HPDE6-E6E7 (cell line): ENCODE data around the gene SEMA3A.
"Not testable (repeated sequence)": the region's sequence is repeated elsewhere in the genome, so short reads cannot be mapped to it uniquely, and the experiment has no call there.

Experiments
- DNase-seq: peaks from one replicate; pipeline ENCODE4 v3.0.0; 2011; ENCODE audit warnings: missing footprints; ENCODE audit errors: extremely low spot score

SEMA3A gene

DNA sequence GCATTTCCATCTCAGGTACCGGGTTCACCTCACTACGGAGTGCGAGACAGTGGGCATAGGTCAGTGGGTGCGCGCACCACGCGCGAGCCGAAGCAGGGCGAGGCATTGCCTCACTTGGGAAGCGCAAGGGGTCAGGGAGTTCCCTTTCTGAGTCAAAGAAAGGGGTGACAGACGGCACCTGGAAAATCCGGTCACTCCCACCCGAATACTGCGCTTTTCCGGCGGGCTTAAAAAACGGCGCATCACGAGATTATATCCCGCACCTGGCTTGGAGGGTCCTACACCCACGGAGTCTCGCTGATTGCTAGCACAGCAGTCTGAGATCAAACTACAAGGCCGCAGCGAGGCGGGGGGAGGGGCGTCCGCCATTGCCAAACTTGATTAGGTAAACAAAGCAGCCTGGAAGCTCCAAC, 132.1 kb downstream of the SEMA3A start:
- not testable (repeated sequence) for DNase-seq

DNA sequence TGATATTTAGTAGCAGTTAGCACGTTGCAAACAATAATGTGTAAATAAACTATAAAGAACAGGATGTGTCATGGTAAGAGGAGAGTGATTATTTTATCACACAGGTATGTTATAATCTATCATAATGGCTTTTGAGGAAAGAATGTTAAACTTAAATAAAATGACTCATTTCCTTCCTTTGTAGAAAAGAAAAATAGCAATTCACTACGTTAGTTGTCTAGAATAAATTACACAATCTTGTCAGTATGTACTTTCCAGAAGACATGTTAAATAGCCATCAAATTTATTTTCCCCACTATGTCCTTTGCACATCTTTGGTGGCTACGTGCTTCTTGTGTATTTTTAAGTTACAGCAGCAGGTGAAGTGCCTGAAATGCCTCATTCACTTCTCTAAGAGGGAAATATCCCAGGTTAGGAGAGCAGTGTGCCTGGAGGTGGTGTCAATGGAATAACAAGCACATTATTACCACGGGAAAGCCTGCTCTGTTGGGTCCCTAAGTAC, 133.8 kb downstream of the SEMA3A start:
- peak; percentile 5 for DNase-seq

DNA sequence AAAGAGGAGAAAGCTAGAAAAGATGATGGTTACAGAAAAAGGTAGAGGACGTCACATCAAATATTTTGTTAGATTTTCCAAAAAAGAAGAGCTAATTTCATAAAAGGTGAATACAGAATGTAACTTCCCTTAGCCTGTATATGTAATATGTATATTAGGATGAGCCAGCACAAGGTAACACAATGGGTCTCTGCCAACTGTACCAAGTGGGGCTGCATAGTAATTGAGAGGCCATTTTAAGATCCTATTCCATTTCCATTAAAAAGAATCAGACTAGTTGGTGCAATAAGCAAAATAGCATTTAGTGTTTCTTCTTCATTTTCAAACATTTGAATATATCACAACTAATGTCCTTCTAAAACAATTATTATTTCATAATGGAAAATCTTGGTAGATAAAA, 134.6 kb downstream of the SEMA3A start:
- DNase-seq, result no peak

DNA sequence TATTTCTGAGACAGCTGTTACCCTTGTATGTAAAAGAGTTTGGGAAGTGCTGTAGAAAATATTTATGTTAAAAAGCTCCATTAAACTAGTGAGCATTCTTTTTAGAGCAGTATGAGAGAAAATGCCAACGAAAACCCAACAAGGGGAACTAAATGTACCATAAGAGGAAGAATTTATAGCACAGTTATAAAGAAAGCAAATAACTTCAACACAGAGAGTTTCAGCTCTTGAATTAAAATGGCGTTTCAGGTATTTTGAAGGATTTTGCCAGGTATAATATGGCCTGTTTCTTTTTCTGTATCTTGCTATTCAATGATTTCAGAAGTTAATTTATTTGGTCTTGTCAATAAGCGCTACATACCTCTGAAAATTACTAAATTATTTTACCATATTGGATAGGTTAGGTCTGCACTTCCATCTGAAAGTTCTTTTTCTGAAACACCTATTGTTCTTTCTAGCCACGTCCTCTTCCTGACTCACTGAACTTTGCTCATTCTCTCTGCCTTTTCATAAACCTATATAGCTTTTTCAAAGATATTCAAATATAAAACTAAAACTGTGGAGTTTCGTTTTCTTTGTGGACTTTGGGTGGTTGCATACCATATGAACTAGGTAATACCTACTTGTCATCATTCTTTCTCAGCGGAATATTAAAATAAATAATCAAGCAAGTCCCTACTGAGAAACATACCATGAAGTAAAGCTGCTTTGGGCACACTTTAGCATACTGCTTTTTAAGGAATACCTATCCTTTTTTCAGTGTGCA, 136.1 kb downstream of the SEMA3A start:
- DNase-seq, result peak; percentile 37

DNA sequence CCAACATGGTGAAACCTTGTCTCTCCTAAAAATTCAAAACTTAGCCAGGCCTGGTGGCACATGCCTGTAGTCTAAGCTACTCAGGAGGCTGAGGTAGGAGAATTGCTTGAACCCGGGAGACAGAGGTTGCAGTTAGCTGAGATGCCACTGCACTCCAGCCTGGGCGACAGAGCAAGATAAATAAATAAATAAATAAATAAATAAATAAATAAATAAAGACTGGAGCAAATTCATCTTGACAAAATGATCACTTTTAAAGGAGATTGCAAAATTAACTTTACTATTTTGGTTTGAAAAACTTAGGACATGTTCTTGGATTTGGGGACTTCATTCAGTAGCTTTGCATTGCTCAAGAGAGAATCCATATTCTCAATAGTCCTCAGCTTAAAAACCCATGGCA, 137.0 kb downstream of the SEMA3A start:
- DNase-seq, result no peak

DNA sequence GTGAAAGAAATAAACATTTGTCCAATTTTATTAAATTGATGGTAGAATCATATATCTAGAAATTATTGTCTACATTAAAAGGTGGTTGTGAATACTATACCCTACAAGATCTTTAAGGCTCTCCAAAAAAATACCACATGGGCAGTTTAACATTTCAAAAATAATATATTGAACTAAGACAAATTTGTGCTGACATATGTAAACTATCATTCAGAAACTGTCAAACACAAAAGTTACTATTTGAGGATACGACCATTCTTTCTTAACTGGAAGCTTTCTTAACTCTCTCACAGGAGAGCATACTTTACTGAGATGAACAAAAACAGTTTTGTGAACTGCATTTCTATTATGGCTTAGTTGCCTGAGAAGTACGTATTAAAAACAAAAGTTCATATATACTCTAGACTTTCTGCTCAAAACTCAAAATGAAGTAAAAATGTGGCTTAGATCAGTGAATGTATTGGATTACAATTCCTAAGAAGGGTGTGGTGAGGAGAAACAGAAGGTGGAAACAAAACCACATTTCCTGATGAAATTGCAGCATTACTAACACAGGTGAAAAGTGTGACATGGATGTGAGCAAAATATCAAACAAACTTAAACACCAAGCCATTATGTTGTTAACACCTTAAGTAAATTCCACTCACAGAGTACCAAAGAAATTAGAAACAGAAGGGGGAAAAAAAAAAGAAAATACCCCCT, 138.5 kb downstream of the SEMA3A start:
- DNase-seq, result peak; percentile 35

DNA sequence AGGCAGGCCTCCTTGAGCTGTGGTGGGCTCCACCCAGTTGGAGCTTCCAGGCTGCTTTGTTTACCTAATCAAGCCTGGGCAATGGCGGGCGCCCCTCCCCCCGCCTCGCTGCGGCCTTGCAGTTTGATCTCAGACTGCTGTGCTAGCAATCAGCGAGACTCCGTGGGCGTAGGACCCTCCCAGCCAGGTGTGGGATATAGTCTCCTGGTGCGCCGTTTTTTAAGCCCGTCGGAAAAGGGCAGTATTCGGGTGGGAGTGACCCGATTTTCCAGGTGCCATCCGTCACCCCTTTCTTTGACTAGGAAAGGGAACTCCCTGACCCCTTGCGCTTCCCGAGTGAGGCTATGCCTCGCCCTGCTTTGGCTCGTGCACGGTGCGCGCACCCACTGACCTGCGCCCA, 139.4 kb downstream of the SEMA3A start:
- not testable (repeated sequence) for DNase-seq

DNA sequence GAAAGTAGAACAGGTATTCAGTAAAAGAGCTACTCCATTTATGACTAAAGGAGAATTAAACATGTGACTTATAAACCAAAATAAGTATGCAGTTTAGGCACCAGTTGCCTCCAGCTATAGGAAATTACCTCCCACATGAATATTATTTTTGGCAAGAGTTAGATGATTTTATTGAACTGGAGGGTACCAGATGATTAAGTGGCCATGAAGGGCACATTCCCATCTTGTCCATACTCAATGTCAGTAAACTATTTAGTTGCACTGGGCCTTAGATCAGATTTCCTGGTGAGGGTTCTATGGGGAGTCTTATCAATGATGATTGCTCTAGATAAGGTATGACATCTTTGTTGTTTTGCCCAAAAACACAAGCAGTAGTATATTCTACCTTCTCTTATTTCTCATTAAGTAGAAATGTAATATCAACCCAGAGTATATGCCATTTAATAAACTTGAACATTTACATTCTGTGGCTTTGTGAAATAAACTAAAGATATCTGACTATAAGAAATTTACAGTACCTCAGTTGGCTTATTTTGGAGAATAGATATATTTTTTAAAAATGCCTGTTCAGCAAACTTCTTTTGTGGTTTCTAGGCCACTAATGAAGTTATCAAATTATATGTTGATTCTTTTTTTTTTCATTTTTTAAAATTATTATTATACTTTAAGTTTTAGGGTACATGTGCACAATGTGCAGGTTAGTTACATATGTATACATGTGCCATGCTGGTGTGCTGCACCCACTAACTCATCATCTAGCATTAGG, 145.3 kb downstream of the SEMA3A start:
- DNase-seq, result no peak

DNA sequence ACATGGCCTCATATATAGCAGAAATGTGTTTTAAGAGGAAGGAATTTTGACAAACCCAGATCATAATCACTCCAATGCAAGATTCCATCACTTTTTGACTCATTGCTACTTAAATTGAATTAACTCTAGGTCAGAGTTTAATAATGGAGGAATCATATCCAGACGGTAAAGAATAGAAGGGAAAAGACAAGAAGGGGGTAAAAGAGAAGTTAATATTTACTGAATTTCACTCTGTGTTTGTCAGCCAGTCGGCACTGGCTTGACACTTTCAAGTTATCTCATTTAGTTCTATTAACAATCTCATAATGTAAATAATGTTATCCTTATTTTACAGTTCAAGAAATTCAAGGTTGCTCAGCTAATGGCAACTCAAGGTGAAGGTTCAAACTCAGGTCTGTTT, 147.5 kb downstream of the SEMA3A start:
- DNase-seq, result no peak

DNA sequence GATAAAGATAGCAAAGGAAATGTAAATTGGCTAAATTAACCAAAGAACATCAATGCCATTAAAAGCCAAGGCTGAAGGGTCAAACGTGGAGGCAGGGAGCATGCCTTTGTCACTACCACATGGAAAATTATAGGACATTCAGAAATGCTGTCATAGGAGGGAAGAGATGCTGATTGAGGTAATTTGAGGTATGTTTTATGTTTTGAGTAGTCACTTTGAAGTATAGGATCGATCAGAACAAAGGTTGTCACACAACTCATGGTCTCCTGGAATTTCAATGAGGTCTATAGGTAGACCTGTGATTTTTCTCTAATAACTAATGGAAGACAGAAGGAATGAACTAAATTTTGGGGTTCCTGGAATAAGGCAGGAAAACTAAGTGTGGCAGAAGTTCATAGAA, 149.8 kb downstream of the SEMA3A start:
- DNase-seq, result no peak

DNA sequence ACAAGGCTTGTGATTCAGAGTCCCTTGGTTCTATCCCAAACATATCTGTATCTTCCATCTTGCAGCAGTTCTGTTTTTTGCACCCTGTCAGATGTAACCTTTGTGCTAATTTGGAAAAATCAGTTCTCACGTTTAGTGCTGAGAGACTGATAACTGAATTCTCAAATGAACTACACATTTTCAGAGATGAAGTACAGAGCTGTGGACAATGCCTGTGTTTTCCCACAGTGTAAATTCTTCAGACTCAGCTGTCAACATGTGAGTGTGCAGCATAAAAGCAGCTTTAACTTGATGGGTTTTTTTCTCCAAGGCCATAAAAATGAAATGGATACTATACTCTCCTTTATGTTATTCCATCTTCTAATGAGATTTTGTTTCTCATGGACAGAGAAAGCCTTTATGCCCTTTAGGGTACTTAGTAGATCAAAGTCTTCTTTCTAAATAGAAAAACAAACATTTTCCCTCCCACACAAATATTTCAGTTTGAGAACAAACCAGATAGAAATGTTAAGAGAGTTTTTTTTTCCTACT, 150.9 kb downstream of the SEMA3A start:
- DNase-seq, result no peak

DNA sequence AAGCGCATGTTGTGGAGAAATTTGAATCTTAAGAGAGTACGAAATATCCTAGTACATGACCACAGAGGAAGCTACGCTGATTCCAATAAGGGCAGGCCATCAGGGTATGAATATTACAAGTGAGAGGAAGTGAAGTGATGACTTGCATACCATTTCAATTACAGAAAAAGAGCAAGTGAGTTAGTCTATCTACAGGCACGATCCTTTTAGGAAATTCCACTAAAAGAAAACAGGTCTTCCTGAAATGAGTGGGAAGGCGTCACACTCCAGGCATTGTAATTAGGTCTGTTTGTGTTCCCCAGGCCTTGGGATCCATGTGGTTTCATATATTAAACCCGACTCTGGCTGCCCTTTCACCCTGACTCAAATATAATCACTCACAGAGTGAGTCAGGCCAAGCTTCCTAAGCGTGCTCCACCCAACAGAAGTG, 152.5 kb downstream of the SEMA3A start:
- no peak for DNase-seq

DNA sequence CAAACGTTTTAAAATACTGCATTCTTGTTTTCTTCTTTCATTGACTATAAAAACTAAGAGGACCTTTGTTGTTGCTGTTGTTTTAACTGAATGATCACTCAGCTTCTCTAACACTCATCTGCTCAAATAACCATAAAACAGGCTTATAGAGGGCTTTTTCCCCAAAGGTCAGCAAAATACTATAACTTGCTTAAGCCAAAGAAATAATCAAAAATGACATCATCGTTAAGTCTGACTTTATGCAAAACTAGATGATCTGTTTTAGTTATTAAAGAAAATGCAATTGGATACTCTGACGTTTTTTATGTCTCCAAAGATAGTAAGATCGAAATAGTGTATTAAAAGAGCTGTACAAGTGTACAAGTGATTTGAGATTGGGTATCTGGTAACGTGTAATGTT, 152.9 kb downstream of the SEMA3A start:
- DNase-seq, result no peak

DNA sequence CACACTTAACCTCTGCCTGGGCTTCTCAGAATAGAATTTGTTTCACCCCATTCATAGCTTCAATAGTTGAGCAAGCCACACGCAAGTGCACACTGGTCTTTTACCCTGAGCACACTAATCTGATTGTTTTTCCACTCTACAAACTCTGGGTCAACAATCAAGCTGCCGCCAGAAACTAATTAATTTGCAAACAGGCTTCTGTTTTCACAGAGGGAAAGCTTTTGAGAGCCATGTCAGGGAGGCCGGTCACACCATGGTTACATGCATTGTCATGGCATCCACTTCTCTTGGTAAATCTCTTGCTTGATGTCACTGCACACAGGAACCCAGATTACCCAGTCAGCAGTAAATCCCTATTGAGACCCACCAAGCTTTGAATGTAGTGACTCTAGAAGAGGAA, 154.2 kb downstream of the SEMA3A start:
- no peak for DNase-seq

DNA sequence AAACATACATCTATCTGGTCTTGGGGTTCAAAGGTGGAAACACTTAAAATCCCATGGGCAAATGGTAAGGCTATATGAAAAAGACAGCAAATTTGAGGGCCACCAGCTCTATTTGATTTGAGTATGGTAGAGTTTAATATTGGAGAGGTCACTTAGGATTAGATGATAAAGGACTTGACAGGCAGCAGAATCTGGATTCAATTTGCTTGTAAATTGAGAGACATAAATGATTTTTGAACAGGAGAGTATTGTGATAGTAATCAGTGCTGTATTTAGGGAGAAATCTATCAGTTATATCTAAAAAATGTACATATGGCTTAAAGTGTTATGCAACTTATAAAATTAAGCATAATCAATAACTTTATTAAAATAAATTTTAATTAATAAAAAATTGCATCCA, 155.2 kb downstream of the SEMA3A start:
- DNase-seq, result no peak

DNA sequence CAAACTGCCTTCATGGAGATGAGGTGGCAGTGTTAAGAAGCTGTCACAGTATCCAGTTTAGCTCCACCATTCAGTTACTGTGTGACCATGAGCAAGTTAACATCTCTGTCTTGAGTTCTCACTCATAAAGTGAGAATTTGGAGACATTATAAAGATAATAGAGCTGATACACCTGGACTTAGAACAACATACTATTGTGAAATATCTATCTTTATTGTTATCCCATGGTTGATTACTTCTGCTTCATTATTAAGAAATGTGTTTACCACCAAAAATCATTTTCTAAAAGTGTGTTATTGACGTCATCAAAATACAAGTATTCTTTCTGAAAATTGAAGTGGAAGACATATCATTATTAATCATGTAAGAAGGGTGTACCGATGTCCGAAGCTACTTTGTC, 166.9 kb downstream of the SEMA3A start:
- no peak for DNase-seq

DNA sequence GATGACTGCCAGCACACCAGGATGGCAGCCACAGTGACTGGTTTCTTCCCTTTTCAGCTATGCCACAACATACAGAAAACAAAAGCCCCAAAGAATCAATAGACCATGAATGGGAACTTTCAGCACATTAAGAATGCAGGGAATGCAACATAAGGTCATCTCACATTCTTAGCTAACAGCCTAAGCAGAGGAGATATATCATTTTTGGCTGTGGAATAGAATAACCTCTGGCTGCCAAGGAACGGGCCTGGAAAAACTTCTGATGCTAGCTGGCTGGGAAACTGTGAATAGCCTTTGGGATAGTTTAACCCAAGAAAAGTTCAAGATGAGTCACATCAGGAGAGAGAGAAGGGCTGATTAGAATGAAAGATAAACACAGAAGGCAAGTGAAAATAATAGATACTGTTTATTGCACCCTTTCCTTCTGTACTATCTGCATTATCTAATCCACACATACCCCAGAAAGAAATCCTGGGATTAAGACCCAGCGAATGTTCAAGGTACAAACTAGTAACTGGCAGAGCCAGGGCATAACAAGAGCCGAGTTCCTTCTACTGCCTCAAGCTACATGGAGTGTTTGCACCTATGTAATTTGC, 169.2 kb downstream of the SEMA3A start:
- peak; percentile 13 for DNase-seq

DNA sequence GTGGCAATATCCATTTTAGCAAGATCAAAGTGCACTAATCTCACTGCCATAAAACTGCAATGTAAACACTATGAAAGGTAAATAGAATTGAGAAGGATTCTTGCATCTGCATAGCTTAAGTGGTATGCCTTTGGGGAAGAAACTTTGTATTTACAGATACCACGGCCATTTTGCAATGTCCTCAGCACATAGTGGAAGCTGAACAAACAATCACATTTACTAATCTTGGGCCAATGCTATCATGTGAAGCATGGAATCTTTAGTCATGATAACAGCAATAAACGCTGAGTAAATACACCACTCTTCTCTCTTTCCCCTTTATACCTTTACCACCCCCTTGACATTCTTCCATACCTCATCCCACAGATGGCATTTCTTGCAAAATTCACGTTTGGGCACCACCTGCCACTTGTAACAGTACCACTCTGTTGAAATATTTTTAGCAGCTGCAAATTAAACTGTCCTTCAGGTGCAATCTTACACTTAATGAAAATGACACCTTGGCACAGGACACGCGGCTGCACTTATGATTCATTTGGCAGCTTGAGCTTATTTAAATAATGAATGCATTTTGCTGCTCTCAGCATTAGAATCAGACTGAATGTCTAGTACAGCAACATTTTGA, 171.8 kb downstream of the SEMA3A start:
- DNase-seq, result no peak

DNA sequence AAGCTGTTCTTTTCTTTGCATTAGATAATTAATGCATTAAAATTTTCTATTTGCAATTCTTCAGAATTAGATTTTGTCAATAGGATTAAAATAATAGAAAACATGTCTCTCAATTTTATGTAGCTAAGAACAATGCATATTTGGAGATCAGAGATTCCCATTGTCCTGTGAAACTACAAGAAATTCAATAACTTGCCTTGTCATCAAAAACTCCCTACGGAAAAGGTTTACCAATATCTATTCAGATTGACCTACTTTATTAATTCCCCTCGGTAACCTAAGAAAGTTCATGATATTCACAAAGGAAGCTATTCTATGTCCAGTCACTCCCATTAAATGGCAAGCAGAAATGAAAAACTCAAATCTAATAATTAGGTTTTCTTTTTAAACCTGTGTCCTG, 172.6 kb downstream of the SEMA3A start:
- DNase-seq, result no peak

DNA sequence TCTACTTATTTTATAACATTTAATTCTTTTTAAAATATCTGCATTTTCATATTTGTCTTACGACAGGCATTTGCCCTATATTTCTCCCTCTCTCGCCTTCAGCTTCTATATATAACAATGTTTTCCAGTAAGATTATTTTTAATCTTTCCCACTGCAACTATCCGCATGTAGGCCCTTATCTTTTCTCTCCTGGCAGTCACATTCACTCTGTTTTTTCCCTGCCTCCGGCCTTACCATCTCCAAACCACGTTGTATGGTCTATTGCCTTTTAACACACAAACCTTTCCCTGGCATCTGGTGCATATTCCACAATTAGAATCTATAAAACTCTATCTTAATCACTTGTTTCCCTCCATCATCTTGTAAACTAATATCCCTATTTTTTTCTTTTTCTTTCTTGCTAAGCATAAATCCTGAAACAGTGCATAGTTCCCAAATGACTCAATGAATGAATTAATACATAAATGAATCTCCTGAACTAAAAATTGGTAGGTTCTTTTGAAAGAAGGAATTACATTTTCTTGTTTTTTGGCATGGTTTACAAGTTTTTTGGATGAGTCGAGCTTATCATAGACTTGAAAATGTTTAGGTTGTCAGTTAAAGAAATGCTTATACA, 173.2 kb downstream of the SEMA3A start:
- no peak for DNase-seq

DNA sequence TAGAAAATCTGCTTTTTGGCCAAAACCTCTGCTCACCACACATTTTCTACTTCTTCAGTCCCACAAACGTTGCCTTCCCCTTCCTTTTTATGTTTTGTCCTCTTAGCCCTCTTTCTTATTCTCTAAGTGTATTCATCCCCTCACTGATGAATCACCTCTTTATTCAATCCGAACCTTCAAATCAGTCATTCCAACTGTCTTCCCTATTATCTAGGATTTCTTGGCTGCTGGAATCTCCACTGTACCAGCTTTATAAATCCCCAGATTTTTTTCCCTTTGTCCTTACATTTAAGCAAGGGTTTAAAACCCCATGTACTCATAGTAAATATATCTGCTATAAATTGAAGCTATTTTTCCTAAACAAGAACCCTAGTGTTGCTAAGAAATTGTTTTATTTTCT, 176.9 kb downstream of the SEMA3A start:
- DNase-seq, result no peak
